Ishikawa (cell line): ENCODE data around the gene TMEM94.
A peak's percentile ranks its signal among the peaks of the same experiment; 100 is the strongest.

Source experiments
- CEBPB ChIP-seq: IDR thresholded peaks from 2 replicates; pipeline ENCODE4 v1.6.1; 2012
- CREB1 ChIP-seq: IDR thresholded peaks from 2 replicates; pipeline ENCODE4 v1.6.1; 2012; ENCODE audit warnings: low read depth
- EGR1 ChIP-seq: IDR thresholded peaks from 2 replicates; pipeline ENCODE4 v1.6.1; 2012
- EP300 ChIP-seq: IDR thresholded peaks from 2 replicates; pipeline ENCODE4 v1.6.1; 2012; ENCODE audit warnings: borderline replicate concordance
- FOXM1 ChIP-seq: IDR thresholded peaks from 2 replicates; pipeline ENCODE4 v1.6.1; 2012; ENCODE audit warnings: low read depth, borderline replicate concordance
- MAX ChIP-seq: IDR thresholded peaks from 2 replicates; pipeline ENCODE4 v1.6.1; 2012
- NFIC ChIP-seq: IDR thresholded peaks from 2 replicates; pipeline ENCODE4 v1.6.1; 2012
- RAD21 ChIP-seq: IDR thresholded peaks from 2 replicates; pipeline ENCODE4 v1.6.1; 2012; ENCODE audit warnings: low read depth
- REST ChIP-seq: IDR thresholded peaks from 2 replicates; pipeline ENCODE4 v1.6.1; 2012; ENCODE audit warnings: low read depth, mild to moderate bottlenecking
- TAF1 ChIP-seq: IDR thresholded peaks from 2 replicates; pipeline ENCODE4 v1.6.1; 2012; ENCODE audit warnings: low read depth, mild to moderate bottlenecking
- TCF12 ChIP-seq: IDR thresholded peaks from 2 replicates; pipeline ENCODE4 v1.6.1; 2012; ENCODE audit warnings: low read depth
- TEAD4 ChIP-seq: IDR thresholded peaks from 2 replicates; pipeline ENCODE4 v1.6.1; 2012
- USF1 ChIP-seq: IDR thresholded peaks from 2 replicates; pipeline ENCODE4 v1.6.1; 2012
- YY1 ChIP-seq: IDR thresholded peaks from 2 replicates; pipeline ENCODE4 v1.6.1; 2012; ENCODE audit warnings: low read depth
- ZBTB7A ChIP-seq: IDR thresholded peaks from 2 replicates; pipeline ENCODE4 v1.6.1; 2012; ENCODE audit warnings: low read depth

TMEM94 gene

GRCh38 chr17:75456417-75457046, at the start of gene TMEM94:
TMEM94 (plus strand) TSS chr17:75456635; CDS start chr17:75471906, 15,271 bp downstream.
- TF ChIP-seq YY1 (peak; percentile 100), EGR1 (peak; percentile 57), FOXM1 (peak; percentile 76; the same call in 1 of the 2 replicates), TAF1 (peak; percentile 100), EP300 (peak; percentile 24; the same call in 1 of the 2 replicates), TCF12 (peak; percentile 82), TEAD4 (no peak), REST (no peak; the same call in 1 of the 2 replicates), ZBTB7A (peak; percentile 99), NFIC (no peak; the same call in 1 of the 2 replicates)

- TF ChIP-seq EP300 (no peak), TCF12 (no peak), REST (no peak), TEAD4 (no peak), CEBPB (no peak), TAF1 (no peak), FOXM1 (no peak), ZBTB7A (no peak), USF1 (no peak), MAX (no peak), RAD21 (no peak), YY1 (no peak), NFIC (no peak), EGR1 (no peak), CREB1 (no peak)
These were observed 48.6 kb upstream of the TMEM94 start for GRCh38 chr17:75407655-75408352.

- TF ChIP-seq TAF1 (no peak), EGR1 (no peak), ZBTB7A (no peak), CREB1 (no peak), MAX (no peak), USF1 (no peak), YY1 (no peak), NFIC (no peak), TEAD4 (no peak), RAD21 (no peak), CEBPB (no peak)
These were observed 46.3 kb upstream of the TMEM94 start for GRCh38 chr17:75410141-75410540.

- TF ChIP-seq EP300 (no peak), TCF12 (no peak), ZBTB7A (no peak), REST (no peak), TEAD4 (no peak), FOXM1 (no peak), CEBPB (no peak), TAF1 (no peak), MAX (no peak), USF1 (no peak), YY1 (no peak), NFIC (no peak), EGR1 (no peak), RAD21 (no peak), CREB1 (no peak)
These were observed 44.9 kb upstream of the TMEM94 start for GRCh38 chr17:75411328-75412067.
